IMR-90 (cell line): ENCODE results near the gene ADCY5. TPM values are rescaled to one million over a fixed set of nuclear protein-coding genes. Genes with fewer than 3 reads are reported as not detected.

Experiments
- ATAC-seq: fragments of 200-7000 bp; cut with Tn5 transposase; 2 replicates; pipeline ENCODE4 v1.9.1; 2020; ENCODE audit warnings: low read depth, mild to moderate bottlenecking, moderate library complexity
- BruUV-seq: library from RNA; stranded (reverse); fragments of 400-500 nt; replicated peaks from 2 replicates; lab custom pipeline; 2021; lab: Mats Ljungman, UMichigan
- CTCF ChIA-PET: fragments of 300-600 bp; formaldehyde crosslinking; extraction: SDS; loops from one replicate; lab custom pipeline; 2021; ENCODE audit warnings: antibody characterized with exemption; lab: Yijun Ruan, JAX
- POLR2A ChIA-PET: fragments of 300-600 bp; sonication (Branson Sonifier 250); formaldehyde crosslinking; loops from one replicate; lab custom pipeline; 2022; ENCODE audit warnings: antibody characterized with exemption; ENCODE audit not compliant: unreplicated experiment; lab: Charles Lee
- DNase-seq: peaks from one replicate; pipeline ENCODE4 v3.0.0; 2013
- H2AFZ ChIP-seq: replicated peaks from 2 replicates; pipeline ENCODE3; 2013; ENCODE audit warnings: low read length, mild to moderate bottlenecking; ENCODE audit not compliant: poor library complexity
- H2AK5ac ChIP-seq: 2 replicates; pipeline ENCODE4 v1.6.1; 2013; ENCODE audit warnings: low read depth, low read length, inconsistent platforms
- H2AK9ac ChIP-seq: replicated peaks from 2 replicates; pipeline ENCODE3; 2013; ENCODE audit warnings: mild to moderate bottlenecking, low read depth, low read length, moderate library complexity; ENCODE audit not compliant: poor library complexity
- H2BK120ac ChIP-seq: 2 replicates; pipeline ENCODE4 v1.6.1; 2013; ENCODE audit warnings: low read depth, low read length, inconsistent platforms
- H2BK15ac ChIP-seq: 3 replicates; pipeline ENCODE4 v1.6.1; 2013; ENCODE audit warnings: low read depth, low read length, inconsistent platforms
- H2BK20ac ChIP-seq: 2 replicates; pipeline ENCODE4 v1.6.1; 2013; ENCODE audit warnings: low read depth, mild to moderate bottlenecking, inconsistent platforms, low read length, moderate library complexity
- H2BK5ac ChIP-seq: 2 replicates; pipeline ENCODE4 v1.6.1; 2013; ENCODE audit warnings: mild to moderate bottlenecking, low read depth, low read length, inconsistent platforms; ENCODE audit not compliant: poor library complexity, severe bottlenecking
- H3K14ac ChIP-seq: replicated peaks from 2 replicates; pipeline ENCODE4 v1.6.1; 2013; ENCODE audit warnings: low read depth, low read length, inconsistent platforms
- H3K18ac ChIP-seq: 2 replicates; pipeline ENCODE4 v1.6.1; 2013; ENCODE audit warnings: low read depth, low read length, control low read depth
- H3K23ac ChIP-seq: 2 replicates; pipeline ENCODE4 v1.6.1; 2013; ENCODE audit warnings: low read depth, low read length, inconsistent platforms
- H3K27ac ChIP-seq: 2 replicates; pipeline ENCODE4 v1.5.1; 2013; ENCODE audit warnings: mild to moderate bottlenecking, control low read depth, low read length; ENCODE audit not compliant: insufficient read depth
- H3K27me3 ChIP-seq: 2 replicates; pipeline ENCODE4 v1.6.1; 2013; ENCODE audit warnings: low read length; ENCODE audit not compliant: control insufficient read depth, insufficient read depth
- H3K36me3 ChIP-seq: 2 replicates; pipeline ENCODE4 v1.6.1; 2013; ENCODE audit warnings: low read length, mixed read lengths; ENCODE audit not compliant: control insufficient read depth, insufficient read depth
- H3K4ac ChIP-seq: 2 replicates; pipeline ENCODE4 v1.6.1; 2013; ENCODE audit warnings: low read depth, low read length, inconsistent platforms
- H3K4me1 ChIP-seq: 2 replicates; pipeline ENCODE4 v1.6.1; 2013; ENCODE audit warnings: low read length, mixed read lengths; ENCODE audit not compliant: control insufficient read depth, insufficient read depth
- H3K4me2 ChIP-seq: 2 replicates; pipeline ENCODE4 v1.6.1; 2013; ENCODE audit warnings: low read depth, mild to moderate bottlenecking, control low read depth, low read length, moderate library complexity
- H3K4me3 ChIP-seq: 2 replicates; pipeline ENCODE4 v1.5.1; 2013; ENCODE audit warnings: low read depth, mild to moderate bottlenecking, control low read depth, low read length, moderate library complexity; ENCODE audit not compliant: insufficient read depth
- H3K56ac ChIP-seq: 2 replicates; pipeline ENCODE4 v1.6.1; 2013; ENCODE audit warnings: low read length, inconsistent platforms; ENCODE audit not compliant: insufficient read depth; ENCODE audit errors: extremely low read depth
- H3K79me1 ChIP-seq, 2 experiments: 2 replicates each; pipeline ENCODE4 v1.6.1; 2013; ENCODE audit warnings: low read length in 2 of 2, inconsistent platforms in 1 of 2, low read depth in 1 of 2
- H3K9ac ChIP-seq: 2 replicates; pipeline ENCODE4 v1.6.1; 2013; ENCODE audit warnings: low read depth, low read length, control low read depth
- H3K9me1 ChIP-seq: 2 replicates; pipeline ENCODE4 v1.6.1; 2013; ENCODE audit warnings: low read length, inconsistent platforms; ENCODE audit not compliant: insufficient read depth
- H3K9me3 ChIP-seq: 2 replicates; pipeline ENCODE4 v1.6.1; 2013; ENCODE audit warnings: low read length; ENCODE audit not compliant: control insufficient read depth, insufficient read depth
- H4K20me1 ChIP-seq: 2 replicates; pipeline ENCODE4 v1.6.1; 2013; ENCODE audit warnings: low read length, inconsistent platforms; ENCODE audit not compliant: insufficient read depth
- H4K5ac ChIP-seq: 2 replicates; pipeline ENCODE4 v1.6.1; 2013; ENCODE audit warnings: mild to moderate bottlenecking, low read depth, low read length, control low read depth
- H4K8ac ChIP-seq, 2 experiments: 2 replicates each; pipeline ENCODE4 v1.6.1; 2013; ENCODE audit warnings: low read depth in 2 of 2, low read length in 2 of 2, control low read depth in 1 of 2, inconsistent platforms in 1 of 2
- H4K91ac ChIP-seq: 2 replicates; pipeline ENCODE4 v1.6.1; 2013; ENCODE audit warnings: low read depth, low read length, inconsistent platforms; ENCODE audit not compliant: insufficient read depth
- BHLHE40 ChIP-seq: fragments of 150-350 bp; IDR thresholded peaks from 2 replicates; pipeline ENCODE4 v1.6.1; 2016; ENCODE audit warnings: mild to moderate bottlenecking, low read depth, low read length
- CEBPB ChIP-seq: IDR thresholded peaks from 2 replicates; pipeline ENCODE4 v1.6.1; 2012; ENCODE audit warnings: low read depth, low read length, improper control_type of control experiment
- CTCF ChIP-seq: conservative IDR thresholded peaks from 2 replicates; pipeline ENCODE4 v1.5.1; 2012; ENCODE audit warnings: mild to moderate bottlenecking, low read depth, low read length, improper control_type of control experiment
- MAFK ChIP-seq: IDR thresholded peaks from 2 replicates; pipeline ENCODE4 v1.6.1; 2012; ENCODE audit warnings: low read depth, low read length, improper control_type of control experiment
- MXI1 ChIP-seq: IDR thresholded peaks from 2 replicates; pipeline ENCODE4 v1.6.1; 2012; ENCODE audit warnings: low read depth, mild to moderate bottlenecking, low read length, moderate library complexity, borderline replicate concordance
- RAD21 ChIP-seq: IDR thresholded peaks from 2 replicates; pipeline ENCODE4 v1.6.1; 2012; ENCODE audit warnings: low read length, improper control_type of control experiment
- RFX5 ChIP-seq: IDR thresholded peaks from 2 replicates; pipeline ENCODE4 v1.8.0; 2012; ENCODE audit warnings: low read depth, mild to moderate bottlenecking, low read length, moderate library complexity
- SMC3 ChIP-seq: fragments of 150-350 bp; IDR thresholded peaks from 2 replicates; pipeline ENCODE4 v1.6.1; 2016; ENCODE audit warnings: low read depth, mild to moderate bottlenecking, antibody characterized with exemption, low read length, moderate library complexity
- USF2 ChIP-seq: fragments of 150-350 bp; IDR thresholded peaks from 2 replicates; pipeline ENCODE4 v1.6.1; 2017; ENCODE audit warnings: mild to moderate bottlenecking, antibody characterized with exemption, low read length, low read depth
- WGBS, 2 experiments: methylation state at CpG; one replicate each; pipeline versions ENCODE4 v1.1.5 to v1.1.7; 2013; ENCODE audit warnings: missing lambda C conversion rate in 2 of 2; ENCODE audit not compliant: insufficient read length in 1 of 2; ENCODE audit errors: extremely low coverage in 2 of 2; 5-methylcytosine and 5-hydroxymethylcytosine counted together
- dilution Hi-C: fragments of 300-500 bp; cut with HindIII; formaldehyde crosslinking; loops from one replicate; pipeline ENCODE4 v1.14.3; 2018; ENCODE audit warnings: low sequenced_read_pairs; ENCODE audit not compliant: unreplicated experiment
- in situ Hi-C: fragments of 300-500 bp; cut with MboI; formaldehyde crosslinking; loops from 3 replicates; pipeline ENCODE4 v1.14.3; 2019; ENCODE audit warnings: low sequenced_read_pairs, inconsistent platforms, mixed read lengths
- intact Hi-C: fragments of 100-400 bp; cut with micrococcal nuclease; formaldehyde crosslinking; loops from 2 replicates; pipeline ENCODE4 v1.10.0; 2022
- polyA plus RNA-seq, 3 experiments: library from polyadenylated mRNA; depleted of rRNA; stranded (reverse); fragments of >200 nt; gene quantifications; 2 replicates each; pipeline ENCODE4 v1.2.3, GENCODE V29; 2012; ENCODE audit warnings: low replicate concordance in 1 of 3
- total RNA-seq: library from RNA; depleted of rRNA; stranded (reverse); fragments of >200 nt; gene quantifications from 2 replicates; pipeline ENCODE4 v1.2.3, GENCODE V29; 2012

Gene ADCY5
- total and polyA plus RNA-seq, 2 of the 4 experiments (the other 2 are of a cell fraction): 0.14 to 0.18 TPM

- ATAC-seq (no peak), DNase-seq (no peak)
- Histone ChIP-seq H3K14ac (no peak overlapping the region), H2BK120ac (no peak overlapping the region), H3K4me3 (no peak overlapping the region), H2BK20ac (no peak overlapping the region), H3K27me3 (peaks cover 73% of the 10 kb centered on the region), H2BK5ac (no peak overlapping the region), H3K23ac (no peak overlapping the region), H2AK9ac (no peak overlapping the region), H3K4me1 (no peaks in the 10 kb centered on the region), H2BK15ac (no peak overlapping the region), H3K9me1 (no peaks in the 10 kb centered on the region), H3K9me3 (no peaks in the 10 kb centered on the region), H4K20me1 (no peaks in the 10 kb centered on the region; the same call in 1 of the 2 replicates), H3K9ac (no peak overlapping the region), H3K4me2 (no peak overlapping the region), H2AK5ac (no peak overlapping the region), H2AFZ (no peak overlapping the region), H3K4ac (no peak overlapping the region), H4K91ac (no peak overlapping the region), H3K79me1 (no peaks in the 10 kb centered on the region), H3K18ac (no peak overlapping the region), H4K5ac (no peak overlapping the region), H3K27ac (no peak overlapping the region), H3K36me3 (no peaks in the 10 kb centered on the region), H4K8ac (no peak overlapping the region), H3K56ac (no peak overlapping the region)
- ChIA-PET POLR2A (no interaction called here), CTCF (interaction anchor here (0.5 kb wide), 1 partner anchor 47 kb away, joined by 4 read pairs; no protein-coding TSS in a partner anchor)
- in situ Hi-C loops: no loop called here
- intact Hi-C loops: no loop called here
- dilution Hi-C loops: no loop called here
- no TSS peak for BruUV-seq
- WGBS, 2 experiments: 73% methylated on average over 6 of the region's 7 CpGs; no CpG with 5 or more reads in 1 of the 2 experiments
- TF ChIP-seq RFX5: no peak
- no peak for TF ChIP-seq RAD21
- TF ChIP-seq CTCF: no peak
- TF ChIP-seq USF2: no peak
- no peak for TF ChIP-seq MAFK
- TF ChIP-seq MXI1: no peak
- TF ChIP-seq CEBPB: no peak
- TF ChIP-seq SMC3: no peak
- no peak for TF ChIP-seq BHLHE40
These were observed 29.0 kb downstream of the ADCY5 start for GRCh38 chr3:123419850-123420297.
